Choroid plexus epithelial cell (primary cell): ENCODE data around the gene NEK10.
"Not testable (repeated sequence)": the region's sequence is repeated elsewhere in the genome, so short reads cannot be mapped to it uniquely, and the experiment has no call there.

Experiments used
- DNase-seq: peaks from one replicate; pipeline ENCODE4 v3.0.0-alpha.2; 2010; ENCODE audit warnings: low read depth
- H3K4me3 ChIP-seq: 2 replicates; pipeline ENCODE4 v1.5.1; 2011; ENCODE audit warnings: low read depth, mild to moderate bottlenecking, control low read depth, low read length, moderate library complexity
- TF ChIP-seq, protein P1 (sequence below): conservative IDR thresholded peaks from 2 replicates; pipeline ENCODE4 v1.5.1; 2011; ENCODE audit warnings: low read depth, mild to moderate bottlenecking, control low read depth, inconsistent platforms, low read length, moderate library complexity

Gene NEK10

DNA sequence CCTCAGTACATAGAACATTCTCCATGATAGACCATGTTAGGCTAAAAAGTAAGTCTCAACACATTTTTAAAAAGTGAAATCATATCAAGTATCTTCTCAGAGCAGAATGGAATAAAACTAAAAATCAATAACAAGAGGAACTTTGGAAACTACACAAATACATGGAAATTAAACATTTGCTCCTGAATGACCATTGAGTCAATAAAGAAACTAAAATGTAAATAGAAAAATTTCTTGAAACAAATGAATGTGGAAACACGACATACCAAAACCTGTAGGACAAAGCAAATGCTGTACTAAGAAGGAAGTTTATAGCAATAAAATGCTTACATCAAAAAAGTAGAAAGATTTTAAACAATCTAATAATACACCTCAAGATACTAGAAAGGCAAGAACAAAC lies 33.6 kb downstream of the NEK10 start:
- DNase-seq: no peak
- H3K4me3 ChIP-seq: no peak overlapping the region
- TF ChIP-seq, protein P1, sequence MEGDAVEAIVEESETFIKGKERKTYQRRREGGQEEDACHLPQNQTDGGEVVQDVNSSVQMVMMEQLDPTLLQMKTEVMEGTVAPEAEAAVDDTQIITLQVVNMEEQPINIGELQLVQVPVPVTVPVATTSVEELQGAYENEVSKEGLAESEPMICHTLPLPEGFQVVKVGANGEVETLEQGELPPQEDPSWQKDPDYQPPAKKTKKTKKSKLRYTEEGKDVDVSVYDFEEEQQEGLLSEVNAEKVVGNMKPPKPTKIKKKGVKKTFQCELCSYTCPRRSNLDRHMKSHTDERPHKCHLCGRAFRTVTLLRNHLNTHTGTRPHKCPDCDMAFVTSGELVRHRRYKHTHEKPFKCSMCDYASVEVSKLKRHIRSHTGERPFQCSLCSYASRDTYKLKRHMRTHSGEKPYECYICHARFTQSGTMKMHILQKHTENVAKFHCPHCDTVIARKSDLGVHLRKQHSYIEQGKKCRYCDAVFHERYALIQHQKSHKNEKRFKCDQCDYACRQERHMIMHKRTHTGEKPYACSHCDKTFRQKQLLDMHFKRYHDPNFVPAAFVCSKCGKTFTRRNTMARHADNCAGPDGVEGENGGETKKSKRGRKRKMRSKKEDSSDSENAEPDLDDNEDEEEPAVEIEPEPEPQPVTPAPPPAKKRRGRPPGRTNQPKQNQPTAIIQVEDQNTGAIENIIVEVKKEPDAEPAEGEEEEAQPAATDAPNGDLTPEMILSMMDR: no peak

GRCh38 chr3:27333843-27334242 lies 35.3 kb downstream of the NEK10 start:
- DNase-seq: no peak
- no peak overlapping the region for H3K4me3 ChIP-seq
- TF ChIP-seq, protein P1: no peak

GRCh38 chr3:27328982-27329762 lies 40.0 kb downstream of the NEK10 start:
- not testable (repeated sequence) for DNase-seq, H3K4me3 ChIP-seq

GRCh38 chr3:27326629-27327545 lies 42.3 kb downstream of the NEK10 start:
- DNase-seq: peak; percentile 97

DNA sequence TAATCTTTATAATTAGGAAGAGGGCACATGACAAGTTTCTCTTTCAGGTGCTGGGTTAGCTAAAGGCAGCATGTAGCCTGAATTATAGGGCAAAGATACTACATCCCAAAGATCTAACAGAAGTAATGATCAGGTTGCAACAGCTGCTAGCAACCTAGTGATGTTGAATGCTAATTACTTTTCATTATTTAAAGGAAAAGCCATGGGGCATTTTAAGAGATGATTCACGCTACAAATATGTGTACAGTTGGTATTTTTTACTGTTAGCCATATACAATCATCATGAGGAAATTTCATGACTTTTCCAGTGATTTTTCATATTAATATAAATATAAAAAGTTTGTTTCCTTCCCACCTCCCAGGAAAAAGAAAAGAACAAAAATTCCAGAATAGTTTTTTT lies 43.0 kb downstream of the NEK10 start:
- H3K4me3 ChIP-seq: no peak overlapping the region
- peak; percentile 57 for DNase-seq
- TF ChIP-seq, protein P1: no peak

More at GRCh38 chr3:27326629-27327545, 42.3 kb downstream of the NEK10 start:
- H3K4me3 ChIP-seq: no peak overlapping the region
- TF ChIP-seq, protein P1: no peak

- no peak overlapping the region for H3K4me3 ChIP-seq
- peak; percentile 8 for DNase-seq
- TF ChIP-seq, protein P1: peak; percentile 22
Measured at GRCh38 chr3:27325419-27325818, 43.8 kb downstream of the NEK10 start.

- TF ChIP-seq, protein P1: no peak
- DNase-seq: peak; percentile 15
- no peak overlapping the region for H3K4me3 ChIP-seq
Measured at GRCh38 chr3:27324686-27325085, 44.5 kb downstream of the NEK10 start.
